CD4-positive, alpha-beta T cell (primary cell): ENCODE data around the gene RPL7A. TPM values are rescaled to one million over a fixed set of nuclear protein-coding genes. Genes with fewer than 3 reads are reported as not detected.

Experiments used
- ATAC-seq: fragments of 200-7000 bp; cut with Tn5 transposase; one replicate; pipeline ENCODE4 v1.10.0; 2022; ENCODE audit warnings: mild to moderate bottlenecking; ENCODE audit not compliant: poor library complexity
- CTCF ChIA-PET: fragments of 350-600 bp; sonication (Branson Sonifier 250); formaldehyde crosslinking; loops from one replicate; lab custom pipeline; 2021; ENCODE audit warnings: antibody characterized with exemption, inconsistent platforms; lab: Charles Lee
- POLR2A ChIA-PET: fragments of 350-600 bp; sonication (Branson Sonifier 250); formaldehyde crosslinking; loops from one replicate; lab custom pipeline; 2021; ENCODE audit warnings: antibody characterized with exemption, inconsistent platforms; lab: Charles Lee
- DNase-seq, 14 experiments: peaks; one replicate each; pipeline ENCODE4 v3.0.0-alpha.2; 2013 to 2020; ENCODE audit warnings: mixed read lengths in 2 of 14
- H3K27ac ChIP-seq, 2 donors: one replicate each; pipeline versions ENCODE4 v1.5.1 to v1.7.0; 2013; ENCODE audit warnings: low read length in 2 of 2, low read depth in 1 of 2, mild to moderate bottlenecking in 1 of 2
- H3K27me3 ChIP-seq, 2 experiments: 1 replicate in 1 of 2; 2 replicates in 1 of 2; pipeline versions ENCODE4 v1.6.1 to v1.7.0; 2013; ENCODE audit warnings: low read length in 2 of 2, control low read depth in 1 of 2, mild to moderate bottlenecking in 1 of 2, moderate library complexity in 1 of 2; ENCODE audit not compliant: insufficient read depth in 2 of 2, control insufficient read depth in 1 of 2
- H3K36me3 ChIP-seq: one replicate; pipeline ENCODE4 v1.6.1; 2013; ENCODE audit warnings: low read length, control low read depth; ENCODE audit not compliant: insufficient read depth
- H3K4me1 ChIP-seq: one replicate; pipeline ENCODE4 v1.6.1; 2013; ENCODE audit warnings: low read length, control low read depth; ENCODE audit not compliant: insufficient read depth
- H3K4me3 ChIP-seq: one replicate; pipeline ENCODE4 v1.5.1; 2013; ENCODE audit warnings: mild to moderate bottlenecking, low read length, moderate library complexity
- H3K9me3 ChIP-seq, 2 experiments: 1 replicate in 1 of 2; 2 replicates in 1 of 2; pipeline versions ENCODE4 v1.6.1 to v1.7.0; 2013; ENCODE audit warnings: low read length in 2 of 2, mild to moderate bottlenecking in 2 of 2, control low read depth in 1 of 2, moderate library complexity in 1 of 2; ENCODE audit not compliant: control insufficient read depth in 1 of 2, insufficient read depth in 1 of 2
- H3K27ac Mint-ChIP-seq: one replicate; pipeline ENCODE4 v1.8.0; 2020; ENCODE audit warnings: mixed read lengths
- H3K27me3 Mint-ChIP-seq: one replicate; pipeline ENCODE4 v1.8.0; 2021; ENCODE audit warnings: mixed read lengths
- H3K36me3 Mint-ChIP-seq: one replicate; pipeline ENCODE4 v1.8.0; 2021; ENCODE audit warnings: low read depth, mixed read lengths
- H3K4me1 Mint-ChIP-seq: one replicate; pipeline ENCODE4 v1.8.0; 2021; ENCODE audit warnings: low read depth, mixed read lengths
- H3K4me3 Mint-ChIP-seq: one replicate; pipeline ENCODE4 v1.8.0; 2020; ENCODE audit warnings: mild to moderate bottlenecking, mixed read lengths
- H3K9me3 Mint-ChIP-seq: one replicate; pipeline ENCODE4 v1.8.0; 2020; ENCODE audit warnings: mixed read lengths
- intact Hi-C, 2 experiments: fragments of 100-400 bp; cut with DNase I in 1 of 2; cut with micrococcal nuclease in 1 of 2; formaldehyde crosslinking; loops; one replicate each; pipeline versions ENCODE4 v1.15.1 to v1.9.0; 2023 to 2025; cut with DNase I, micrococcal nuclease
- total RNA-seq, 174 experiments: library from RNA in 2 of 174; stranded (reverse) in 2 of 174; gene quantifications; one replicate each; pipeline ENCODE4 v1.2.3 and lab custom pipeline; 2021 to 2026
- TF ChIP-seq, protein P1 (sequence below): fragments of 200-600 bp; IDR thresholded peaks from one replicate; pipeline ENCODE4 v1.8.0; 2022; ENCODE audit warnings: antibody characterized with exemption, mild to moderate bottlenecking

RPL7A gene
- total RNA-seq, 2 experiments from 2014 or later, result 2,613 to 2,686 TPM

DNA sequence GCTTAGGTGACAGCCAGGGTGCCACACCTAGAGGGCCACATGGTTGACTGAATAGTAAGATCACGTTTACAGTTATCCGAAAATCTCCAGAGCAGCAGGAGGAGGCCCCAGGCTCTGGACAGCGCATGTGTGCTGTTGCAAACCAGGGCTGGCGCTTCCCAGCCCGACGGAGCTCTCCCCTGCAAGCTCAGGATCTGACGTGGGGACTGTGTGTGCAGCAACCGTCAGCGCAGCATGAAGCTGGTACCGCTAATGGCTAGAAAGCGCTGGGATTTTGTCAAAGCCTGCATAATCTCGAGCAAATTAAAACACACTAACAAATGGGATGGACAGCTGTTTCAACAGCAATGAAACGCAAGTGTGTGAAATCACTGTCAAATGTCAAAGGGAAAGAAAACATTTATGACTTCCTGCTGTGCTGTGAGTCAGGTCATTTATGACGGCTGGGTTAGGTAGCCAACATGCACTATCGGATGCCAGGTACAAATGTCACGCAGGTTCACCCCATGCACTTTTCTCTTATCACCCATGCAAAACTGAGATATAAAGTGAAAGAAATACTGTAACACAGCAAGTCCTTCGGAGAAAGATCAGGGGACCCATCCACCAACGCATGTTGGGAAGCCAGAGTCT lies 20.3 kb downstream of the RPL7A start:
- Mint-ChIP-seq H3K4me1 (peaks cover 58% of the 10 kb centered on the region), H3K27me3 (no peaks in the 10 kb centered on the region), H3K4me3 (peak overlapping the region; percentile 81), H3K36me3 (peaks cover 74% of the 10 kb centered on the region), H3K27ac (peak overlapping the region; percentile 94), H3K9me3 (no peaks in the 10 kb centered on the region)
- H3K27ac ChIP-seq, result no peak overlapping the region
- ChIA-PET CTCF (no interaction called here), POLR2A (no interaction called here)
- ATAC-seq (no peak), DNase-seq (no peak)
- no peaks in the 10 kb centered on the region for H3K27me3 ChIP-seq
- TF ChIP-seq, protein P1, sequence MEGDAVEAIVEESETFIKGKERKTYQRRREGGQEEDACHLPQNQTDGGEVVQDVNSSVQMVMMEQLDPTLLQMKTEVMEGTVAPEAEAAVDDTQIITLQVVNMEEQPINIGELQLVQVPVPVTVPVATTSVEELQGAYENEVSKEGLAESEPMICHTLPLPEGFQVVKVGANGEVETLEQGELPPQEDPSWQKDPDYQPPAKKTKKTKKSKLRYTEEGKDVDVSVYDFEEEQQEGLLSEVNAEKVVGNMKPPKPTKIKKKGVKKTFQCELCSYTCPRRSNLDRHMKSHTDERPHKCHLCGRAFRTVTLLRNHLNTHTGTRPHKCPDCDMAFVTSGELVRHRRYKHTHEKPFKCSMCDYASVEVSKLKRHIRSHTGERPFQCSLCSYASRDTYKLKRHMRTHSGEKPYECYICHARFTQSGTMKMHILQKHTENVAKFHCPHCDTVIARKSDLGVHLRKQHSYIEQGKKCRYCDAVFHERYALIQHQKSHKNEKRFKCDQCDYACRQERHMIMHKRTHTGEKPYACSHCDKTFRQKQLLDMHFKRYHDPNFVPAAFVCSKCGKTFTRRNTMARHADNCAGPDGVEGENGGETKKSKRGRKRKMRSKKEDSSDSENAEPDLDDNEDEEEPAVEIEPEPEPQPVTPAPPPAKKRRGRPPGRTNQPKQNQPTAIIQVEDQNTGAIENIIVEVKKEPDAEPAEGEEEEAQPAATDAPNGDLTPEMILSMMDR, result no peak
- peaks cover 63% of the 10 kb centered on the region for H3K36me3 ChIP-seq
- no peaks in the 10 kb centered on the region for H3K9me3 ChIP-seq
- intact Hi-C loops, result no loop called here
- H3K4me3 ChIP-seq, result no peak overlapping the region
- H3K4me1 ChIP-seq, result peaks cover 72% of the 10 kb centered on the region

DNA sequence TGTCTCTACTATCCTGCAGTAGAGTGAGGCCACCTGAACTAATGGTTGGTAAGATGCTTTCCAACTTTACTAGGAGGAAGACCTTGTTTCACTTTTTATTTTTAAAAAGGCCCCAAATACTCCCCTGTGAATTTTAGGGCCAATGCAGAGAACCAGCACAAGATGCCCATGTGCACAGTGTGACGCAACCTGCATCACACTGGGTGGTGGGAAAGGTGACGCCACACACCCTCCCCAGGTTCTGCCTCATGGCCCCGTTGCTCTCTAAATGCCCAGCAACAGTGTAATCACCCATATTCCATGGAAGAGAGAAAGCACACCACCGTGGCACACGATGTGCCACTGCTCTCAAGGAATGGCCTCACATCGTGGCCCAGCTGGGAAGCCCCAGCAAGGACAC lies 21.4 kb downstream of the RPL7A start:
- TF ChIP-seq, protein P1, result no peak
- Histone ChIP-seq H3K4me1 (peaks cover 82% of the 10 kb centered on the region), H3K27ac (peak overlapping the region in 1 of 2 donors; percentile 79), H3K36me3 (peaks cover 60% of the 10 kb centered on the region), H3K27me3 (no peaks in the 10 kb centered on the region), H3K9me3 (no peaks in the 10 kb centered on the region), H3K4me3 (no peak overlapping the region)
- intact Hi-C loops, result no loop called here
- ChIA-PET CTCF (interaction anchor here (0.9 kb wide), 1 partner anchor 13 kb away, joined by 3 read pairs; the partner anchor contains the start of genes SURF1 and SURF2), POLR2A (interaction anchor here (3.4 to 8.7 kb wide), 2 partner anchors 12 to 21 kb away, joined by 31 to 109 read pairs; partner anchors contain the start of genes MED22, RPL7A, SURF1 and SURF2)
- Mint-ChIP-seq H3K9me3 (no peaks in the 10 kb centered on the region), H3K4me3 (peak overlapping the region; percentile 31), H3K4me1 (peaks cover 65% of the 10 kb centered on the region), H3K36me3 (peaks cover 64% of the 10 kb centered on the region), H3K27me3 (no peaks in the 10 kb centered on the region), H3K27ac (peak overlapping the region; percentile 94)
- ATAC-seq, result no peak
- peak in 1 of 14 experiments; percentile 27 for DNase-seq

DNA sequence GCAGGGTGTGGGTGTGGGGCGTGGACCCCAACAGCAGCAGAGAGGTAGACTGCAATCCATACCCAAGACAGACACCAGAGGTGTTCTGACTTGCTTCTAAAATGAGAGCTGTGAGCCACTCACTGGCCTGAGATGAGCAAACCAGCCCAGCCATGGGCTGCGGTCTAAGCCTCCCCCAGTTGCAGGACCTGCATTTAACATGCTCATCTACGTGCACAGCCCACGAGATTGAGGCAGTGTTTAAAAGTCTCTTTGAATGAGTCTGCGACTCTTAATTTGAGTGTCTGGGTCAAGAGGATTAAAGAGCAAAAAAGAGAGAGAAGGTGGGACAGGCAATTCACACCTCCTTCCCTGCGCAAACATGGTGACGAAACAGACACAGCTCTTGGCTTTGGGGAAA lies 21.9 kb downstream of the RPL7A start:
- TF ChIP-seq, protein P1, result no peak
- peak overlapping the region; percentile 79 to 88 for H3K27ac ChIP-seq
- Mint-ChIP-seq H3K9me3 (no peaks in the 10 kb centered on the region), H3K4me3 (peak overlapping the region; percentile 72), H3K36me3 (peaks cover 64% of the 10 kb centered on the region), H3K27me3 (no peaks in the 10 kb centered on the region), H3K4me1 (peaks cover 70% of the 10 kb centered on the region), H3K27ac (peak overlapping the region; percentile 94)
- H3K9me3 ChIP-seq, result no peaks in the 10 kb centered on the region
- ATAC-seq, result no peak
- peak overlapping the region; percentile 40 for H3K4me3 ChIP-seq
- CTCF ChIA-PET, result interaction anchor here (0.9 kb wide), 1 partner anchor 14 kb away, joined by 3 read pairs; the partner anchor contains the start of genes SURF1 and SURF2
- H3K4me1 ChIP-seq, result peaks cover 86% of the 10 kb centered on the region
- POLR2A ChIA-PET, result interaction anchor here (3.4 to 8.7 kb wide), 2 partner anchors 12 to 21 kb away, joined by 31 to 109 read pairs; partner anchors contain the start of genes MED22, RPL7A, SURF1 and SURF2
- H3K36me3 ChIP-seq, result peaks cover 57% of the 10 kb centered on the region
- DNase-seq, result peak in 1 of 14 experiments; percentile 26
- H3K27me3 ChIP-seq, result no peaks in the 10 kb centered on the region
- intact Hi-C loops, result loop anchor here (2.0 kb wide), 3 partner anchors 13 to 183 kb away; partner anchors contain the start of genes SURF1 (in 2 of the 2), SURF2 (in 2 of the 2) and SURF6 (in 1 of the 2)
